ENCODE measurements around the gene PTPA. TPM values are rescaled to one million over a fixed set of nuclear protein-coding genes. Genes with fewer than 3 reads are reported as not detected.

The PTPA gene
- total and polyA plus RNA-seq, 9 of the 15 experiments (the other 6 are each of a cell fraction or from before 2014, with no cell fraction given), result 1.7 to 121 (median 72.6) TPM

GRCh38 chr9:129084087-129084486 is 27.1 kb upstream of the PTPA start:
- no peaks in the 10 kb centered on the region; the same call in 1 of the 2 replicates for H4K20me1 ChIP-seq (replicated peaks; ENCODE audit: control insufficient read depth, insufficient read depth, low read length)
- no TSS peak for BruUV-seq (replicated peaks)
- H3K4me2 ChIP-seq (ENCODE audit: insufficient read depth, low read length), result no peak overlapping the region
- DNase-seq (ENCODE audit: extremely low read depth in 1 of 4, low spot score in 3 of 4) (no peak), FAIRE-seq (no peak), ATAC-seq (no peak)
- H2AFZ ChIP-seq (ENCODE audit: low read depth, low read length), result no peak overlapping the region
- H3K27me3 ChIP-seq (ENCODE audit: control insufficient read depth in 2 of 2, insufficient read depth in 2 of 2, low read length in 2 of 2), result no peaks in the 10 kb centered on the region
- 79% methylated on average over 7 of the region's 7 CpGs for WGBS (ENCODE audit: insufficient coverage, low coverage, missing lambda C conversion rate)
- peaks cover 46% of the 10 kb centered on the region for H3K79me2 ChIP-seq (ENCODE audit: control insufficient read depth, insufficient read depth, low read length)
- H3K4me3 ChIP-seq, result no peak overlapping the region
- H3K27ac ChIP-seq (ENCODE audit: extremely low read depth, low read depth, low read length), result no peak overlapping the region
- in situ Hi-C loops (cut with MboI) (no loop called here), intact Hi-C loops (cut with micrococcal nuclease) (loop anchor here (5.0 kb wide), 1 partner anchor 47 kb away; the partner anchor contains the start of gene MIGA2)
- H3K9me1 ChIP-seq (ENCODE audit: control insufficient read depth, insufficient read depth, low read length), result no peaks in the 10 kb centered on the region
- no peaks in the 10 kb centered on the region for H3K9me3 ChIP-seq (replicated peaks; ENCODE audit: control insufficient read depth, insufficient read depth, low read depth, low read length)
- H3K36me3 ChIP-seq (ENCODE audit: control insufficient read depth, insufficient read depth, low read length), result peaks cover 62% of the 10 kb centered on the region
- H3K9ac ChIP-seq (ENCODE audit: insufficient read depth in 1 of 2, low read depth in 2 of 2, low read length in 2 of 2), result peak overlapping the region in 1 of 2 experiments; percentile 60; a peak in 2 of 4 replicates
- ChIA-PET CTCF (ENCODE audit: low intra/inter-chr PET ratio) (interaction anchor here (0.6 kb wide), 1 partner anchor 56 kb away, joined by 3 read pairs; the partner anchor contains the start of gene SH3GLB2), POLR2A (interaction anchor here (1.0 kb wide), 1 partner anchor 17 kb away, joined by 3 read pairs; no protein-coding TSS in a partner anchor)
- H3K4me1 ChIP-seq (replicated peaks in 1 of 2; ENCODE audit: control insufficient read depth in 2 of 2, insufficient read depth in 2 of 2, low read length in 2 of 2), result peaks cover 4 to 43% of the 10 kb centered on the region in 2 experiments; a peak in 4 of 5 replicates
- no peak for TF ChIP-seq ZNF699 (CRISPR knock-in tag; IDR thresholded peaks at IDR 0.05; ENCODE audit: insufficient replicate concordance)
- TF ChIP-seq SMARCB1 (IDR thresholded peaks at IDR 0.05; ENCODE audit: insufficient read length, low read depth), result no peak
- TF ChIP-seq RFX1 (IDR thresholded peaks at IDR 0.05), result no peak
- TF ChIP-seq, protein P1, sequence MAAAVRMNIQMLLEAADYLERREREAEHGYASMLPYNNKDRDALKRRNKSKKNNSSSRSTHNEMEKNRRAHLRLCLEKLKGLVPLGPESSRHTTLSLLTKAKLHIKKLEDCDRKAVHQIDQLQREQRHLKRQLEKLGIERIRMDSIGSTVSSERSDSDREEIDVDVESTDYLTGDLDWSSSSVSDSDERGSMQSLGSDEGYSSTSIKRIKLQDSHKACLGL (CRISPR knock-in tag; IDR thresholded peaks at IDR 0.05; ENCODE audit: borderline replicate concordance, poor library complexity, severe bottlenecking), result no peak
- TF ChIP-seq KLF10 (CRISPR knock-in tag; IDR thresholded peaks at IDR 0.05), result no peak

DNA sequence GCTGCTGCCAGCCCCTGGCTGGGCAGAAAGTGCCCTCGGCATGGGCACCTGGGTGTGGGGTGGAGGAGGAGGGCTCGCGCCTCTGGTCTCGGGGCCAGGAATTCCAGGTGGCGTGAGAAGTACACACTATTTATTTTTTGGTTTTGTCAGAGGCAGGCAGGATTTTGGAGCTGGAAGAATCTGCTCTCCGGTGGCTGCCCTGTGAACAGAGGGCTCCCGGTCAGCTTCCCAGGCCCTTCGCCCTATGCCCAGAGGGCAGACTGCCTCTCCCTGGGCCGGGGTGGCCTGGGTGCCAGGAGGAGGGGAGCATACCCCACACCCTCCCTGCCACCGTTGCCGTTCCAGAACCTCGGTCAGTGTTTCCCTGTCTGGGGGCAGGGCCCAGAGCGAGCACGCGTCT is 22.0 kb upstream of the PTPA start:
- ChIA-PET CTCF (ENCODE audit: low intra/inter-chr PET ratio) (no interaction called here), POLR2A (no interaction called here)
- Histone ChIP-seq H4K20me1 (replicated peaks; ENCODE audit: control insufficient read depth, insufficient read depth, low read length) (no peaks in the 10 kb centered on the region), H3K27me3 (ENCODE audit: control insufficient read depth in 2 of 2, insufficient read depth in 2 of 2, low read length in 2 of 2) (no peaks in the 10 kb centered on the region), H3K9me1 (ENCODE audit: control insufficient read depth, insufficient read depth, low read length) (no peaks in the 10 kb centered on the region), H3K4me2 (ENCODE audit: insufficient read depth, low read length) (no peak overlapping the region), H3K27ac (ENCODE audit: extremely low read depth, low read depth, low read length) (no peak overlapping the region), H3K4me3 (no peak overlapping the region), H3K9ac (ENCODE audit: insufficient read depth in 1 of 2, low read depth in 2 of 2, low read length in 2 of 2) (no peak overlapping the region), H3K79me2 (ENCODE audit: control insufficient read depth, insufficient read depth, low read length) (peaks cover 2% of the 10 kb centered on the region; the same call in 1 of the 3 replicates), H3K9me3 (replicated peaks; ENCODE audit: control insufficient read depth, insufficient read depth, low read depth, low read length) (no peaks in the 10 kb centered on the region), H3K4me1 (replicated peaks in 1 of 2; ENCODE audit: control insufficient read depth in 2 of 2, insufficient read depth in 2 of 2, low read length in 2 of 2) (peaks cover 0 to 18% of the 10 kb centered on the region in 2 experiments; a peak in 1 of 5 replicates), H3K36me3 (ENCODE audit: control insufficient read depth, insufficient read depth, low read length) (peaks cover 57% of the 10 kb centered on the region), H2AFZ (ENCODE audit: low read depth, low read length) (no peak overlapping the region)
- in situ Hi-C loops (cut with MboI) (no loop called here), intact Hi-C loops (cut with micrococcal nuclease) (no loop called here)
- 92% methylated on average over 13 of the region's 15 CpGs for WGBS (ENCODE audit: insufficient coverage, low coverage, missing lambda C conversion rate)
- TF ChIP-seq POLR2G (IDR thresholded peaks at IDR 0.05; ENCODE audit: low read depth, low read length), result peak; percentile 44; the same call in 1 of the 2 replicates
- no peak for TF ChIP-seq ZBTB49 (CRISPR knock-in tag; IDR thresholded peaks at IDR 0.05; ENCODE audit: borderline replicate concordance)
- no peak for FAIRE-seq
- no TSS peak for BruUV-seq (replicated peaks)
- no peak for DNase-seq (ENCODE audit: extremely low read depth in 1 of 4, low spot score in 3 of 4)
- ATAC-seq, result no peak
